ENCODE measurements around the gene SLC39A10.
"Not testable (repeated sequence)": the region's sequence is repeated elsewhere in the genome, so short reads cannot be mapped to it uniquely, and the experiment has no call there.

GRCh38 chr2:195644708-195645107 lies 12.3 kb upstream of the SLC39A10 start:
- not testable (repeated sequence) for TF ChIP-seq POLR2A (IDR thresholded peaks at IDR 0.05; ENCODE audit: low read length); GATA1 (IDR thresholded peaks at IDR 0.05; ENCODE audit: low read depth, low read length)
